Measurements from ENCODE around the gene ANKFN1. TPM values are rescaled to one million over a fixed set of nuclear protein-coding genes. Genes with fewer than 3 reads are reported as not detected.
A peak's percentile ranks its signal among the peaks of the same experiment; 100 is the strongest.

ANKFN1 gene
- total RNA-seq, 1 donor from 2014 or later = 5.5 TPM

DNA sequence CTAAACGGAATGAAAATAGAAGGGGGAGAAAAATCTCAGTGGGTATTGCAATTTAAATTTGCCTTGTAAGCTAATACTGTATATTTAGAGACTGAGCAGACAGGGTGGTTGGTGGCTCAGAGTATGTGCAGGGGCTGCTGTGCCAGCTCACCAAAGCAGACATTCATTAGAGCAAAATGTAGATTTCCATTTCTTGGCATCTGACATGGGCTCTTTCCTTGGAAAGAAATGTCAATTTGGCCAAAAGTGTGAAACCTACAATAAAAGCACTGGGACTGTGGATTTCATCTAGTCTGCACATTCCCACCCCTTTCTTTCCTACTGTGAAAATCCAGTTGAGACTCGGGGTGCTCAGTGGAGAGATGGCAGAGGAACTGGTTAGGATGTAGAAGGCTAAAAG lies 295.1 kb downstream of the ANKFN1 start:
- DNase-seq = no peak

DNA sequence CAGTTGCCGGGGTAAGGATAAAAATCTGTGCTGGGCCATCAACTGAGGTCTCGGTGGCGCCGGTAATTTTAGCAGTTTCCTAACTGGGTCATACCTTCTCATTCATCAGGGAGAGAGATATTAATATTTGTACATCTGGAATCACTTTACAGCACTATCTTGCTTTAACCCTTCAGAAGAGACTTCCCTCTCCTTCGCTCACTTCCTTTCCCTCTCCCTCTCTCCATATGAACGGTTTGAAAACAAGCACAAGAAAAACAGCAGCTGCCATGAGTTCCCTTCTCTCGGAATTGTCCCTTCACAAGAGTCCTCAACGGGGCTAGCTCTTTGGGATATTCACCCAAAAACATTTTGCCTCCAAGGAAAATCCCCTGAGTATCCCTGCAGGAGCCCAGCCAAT lies 295.9 kb downstream of the ANKFN1 start:
- no peak for DNase-seq

DNA sequence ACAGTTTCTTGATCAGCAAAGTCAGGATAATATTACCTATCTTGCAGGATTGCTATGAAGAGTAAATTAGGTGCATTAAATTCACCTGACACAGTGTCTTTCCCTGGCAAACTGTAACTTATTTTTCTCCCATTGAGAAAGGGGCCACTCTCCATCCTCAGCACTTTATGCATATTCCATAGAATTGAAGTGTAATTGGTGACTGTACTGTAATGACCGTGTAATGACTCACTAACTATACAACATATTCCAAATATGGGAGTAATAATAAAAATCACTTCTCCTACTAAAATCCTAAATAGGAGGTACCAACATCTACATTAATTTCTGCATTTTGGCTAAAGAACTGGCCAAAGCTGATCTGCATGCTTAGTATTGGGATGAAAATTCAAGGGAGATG lies 298.4 kb downstream of the ANKFN1 start:
- DNase-seq = no peak

DNA sequence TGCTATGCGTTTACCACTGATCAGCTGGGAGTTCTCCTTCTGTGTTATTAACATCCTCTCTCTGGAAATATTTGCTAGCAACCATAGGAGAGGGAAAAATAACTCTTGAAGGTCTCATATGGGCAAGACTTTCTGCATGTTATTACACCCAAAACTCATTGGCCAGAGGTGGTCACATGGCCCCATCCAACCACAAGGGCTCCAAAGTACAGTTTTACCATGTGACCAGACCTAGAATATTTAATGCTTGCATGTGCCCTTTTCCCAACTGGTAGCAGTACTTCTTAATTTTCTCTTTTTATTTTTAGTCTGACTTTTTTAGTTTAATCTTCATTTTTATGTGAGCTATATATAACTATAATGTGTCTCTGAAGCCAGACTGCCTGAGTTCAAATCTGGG lies 299.2 kb downstream of the ANKFN1 start:
- DNase-seq = no peak

DNA sequence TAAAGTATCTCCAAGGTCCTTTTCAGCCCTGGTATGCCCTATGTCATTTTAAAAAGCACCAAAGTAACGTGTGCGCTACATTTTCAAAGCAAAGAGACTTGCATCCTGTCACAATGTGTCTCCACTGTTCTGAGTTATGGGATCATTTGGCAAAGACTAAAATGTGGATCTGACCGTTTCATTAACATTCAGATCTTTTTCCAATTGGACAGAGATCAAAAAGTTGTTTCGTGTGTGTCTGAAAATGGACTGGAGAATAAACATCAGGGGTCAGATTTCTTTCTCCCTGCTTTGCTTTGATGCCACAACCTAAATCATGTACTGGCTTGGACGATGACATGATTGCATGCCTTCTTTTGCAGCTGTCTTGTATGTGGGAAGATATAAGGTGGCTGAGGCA lies 304.2 kb downstream of the ANKFN1 start:
- DNase-seq = no peak

DNA sequence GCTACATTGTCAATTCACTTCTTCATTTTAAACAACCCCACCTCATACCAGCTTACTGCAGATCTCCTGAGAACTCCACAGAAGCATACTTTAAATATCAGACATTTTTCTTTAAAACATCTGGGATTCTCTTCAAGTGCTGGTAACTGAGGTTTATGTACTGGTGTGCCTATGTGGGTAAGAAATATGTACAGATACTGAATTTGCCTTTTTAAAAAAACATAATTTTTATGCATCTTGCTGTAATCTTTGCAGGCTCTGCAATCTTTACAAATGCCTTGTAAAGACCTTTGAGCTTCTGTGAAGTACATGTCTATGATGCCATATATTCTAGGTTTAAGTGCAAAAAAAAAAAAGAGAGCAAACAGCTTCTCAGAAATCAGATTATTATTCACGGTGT lies 312.6 kb downstream of the ANKFN1 start:
- DNase-seq = no peak

DNA sequence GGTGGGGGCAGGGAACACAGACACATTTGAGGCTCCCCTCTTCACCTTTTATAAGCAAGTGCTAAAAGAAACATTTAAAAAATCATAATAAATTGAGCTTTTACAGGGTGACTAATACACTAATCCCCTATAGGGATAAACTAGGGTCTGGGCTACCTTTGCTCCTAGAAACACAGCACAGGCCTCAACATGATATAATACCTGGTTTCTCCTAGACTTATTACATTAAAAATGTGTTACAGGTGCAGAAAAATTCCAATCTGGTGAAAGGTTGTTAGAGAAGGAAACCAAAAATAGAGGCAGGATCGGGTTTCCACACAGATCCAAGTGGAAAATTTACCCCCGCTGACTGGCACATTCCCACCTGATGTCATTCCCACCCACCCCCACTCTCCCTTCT lies 315.6 kb downstream of the ANKFN1 start:
- no peak for DNase-seq

DNA sequence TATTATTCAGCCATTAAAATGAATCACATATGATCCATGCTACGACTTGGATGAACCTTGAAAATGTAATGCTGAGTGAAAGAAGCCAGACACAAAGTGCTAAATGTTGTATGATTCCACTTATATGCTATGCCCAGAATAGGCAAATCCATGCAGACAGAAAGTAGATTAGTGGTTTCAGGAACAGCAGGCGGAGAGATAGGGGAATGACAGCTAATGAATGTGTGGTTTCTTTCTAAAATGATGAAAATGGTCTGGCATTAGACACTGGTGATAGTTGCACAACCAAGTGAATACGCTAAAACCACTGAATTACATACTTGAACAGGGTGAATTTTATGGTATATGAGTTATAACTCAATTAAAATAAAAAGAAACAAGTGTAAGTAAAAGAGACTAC lies 318.4 kb downstream of the ANKFN1 start:
- DNase-seq = no peak

DNA sequence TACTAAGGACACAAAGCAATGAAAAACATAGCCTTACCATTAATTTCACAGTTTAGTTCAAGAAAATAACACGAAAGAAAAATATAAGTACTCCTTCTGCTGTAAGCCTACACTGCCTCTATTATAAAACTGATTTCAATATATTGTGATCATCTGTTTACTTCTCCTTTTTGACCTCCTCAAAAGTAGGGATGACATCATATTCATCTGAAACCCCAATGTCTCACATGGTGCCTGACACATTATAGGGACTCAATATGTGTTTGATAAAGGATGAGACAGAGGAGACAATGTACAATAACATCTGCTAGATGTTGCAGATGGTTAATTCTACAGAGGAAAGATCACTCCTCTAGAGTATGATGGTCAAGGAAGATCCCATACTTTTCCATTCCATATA lies 321.8 kb downstream of the ANKFN1 start:
- no peak for DNase-seq

DNA sequence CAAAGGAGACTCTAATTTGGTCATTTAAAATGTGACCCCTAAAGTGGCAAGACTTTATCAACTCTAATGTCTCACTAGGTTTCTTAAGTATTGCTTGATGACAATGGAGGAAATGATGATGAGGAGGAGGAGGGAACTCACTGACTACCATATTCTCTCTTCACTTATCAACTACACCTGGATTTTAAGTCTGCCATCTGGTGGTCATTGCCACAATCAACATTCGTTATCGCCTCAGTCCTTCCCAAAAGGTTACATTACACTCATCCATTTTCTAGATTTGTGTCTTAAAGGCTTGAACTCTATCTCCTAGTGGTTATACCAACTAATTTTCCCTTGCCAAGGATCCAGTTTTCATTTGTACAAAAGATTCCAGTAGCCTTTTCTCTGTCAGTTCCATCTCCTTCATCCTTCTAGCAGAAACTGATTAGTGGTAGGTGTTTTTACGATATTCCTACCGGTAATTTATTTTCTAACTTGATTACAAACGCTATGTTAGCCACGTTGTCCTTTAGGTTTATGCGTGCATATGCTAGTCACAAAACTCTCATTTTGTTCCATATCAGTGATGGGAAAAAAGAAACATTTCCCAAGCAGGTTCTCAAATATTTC lies 325.7 kb downstream of the ANKFN1 start:
- no peak for DNase-seq

DNA sequence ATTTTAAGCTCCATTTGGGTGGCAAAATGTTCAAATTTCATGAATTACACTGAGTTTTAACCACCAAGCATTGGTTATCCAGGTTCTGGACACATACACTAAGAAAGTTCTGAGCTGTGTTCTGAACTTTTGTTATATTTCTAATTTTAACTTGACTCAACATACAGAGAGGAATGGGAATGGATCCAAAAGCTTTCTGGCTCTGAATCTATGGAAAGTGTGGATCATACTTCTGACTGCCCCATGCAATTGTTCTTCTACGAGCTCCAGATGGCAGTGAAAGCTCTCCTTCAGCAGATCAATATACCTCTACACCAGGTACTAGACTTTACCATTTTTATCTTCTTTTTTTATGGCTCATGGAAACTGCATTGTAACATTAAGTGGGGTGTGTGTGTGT lies 327.2 kb downstream of the ANKFN1 start:
- peak; percentile 65 for DNase-seq

DNA sequence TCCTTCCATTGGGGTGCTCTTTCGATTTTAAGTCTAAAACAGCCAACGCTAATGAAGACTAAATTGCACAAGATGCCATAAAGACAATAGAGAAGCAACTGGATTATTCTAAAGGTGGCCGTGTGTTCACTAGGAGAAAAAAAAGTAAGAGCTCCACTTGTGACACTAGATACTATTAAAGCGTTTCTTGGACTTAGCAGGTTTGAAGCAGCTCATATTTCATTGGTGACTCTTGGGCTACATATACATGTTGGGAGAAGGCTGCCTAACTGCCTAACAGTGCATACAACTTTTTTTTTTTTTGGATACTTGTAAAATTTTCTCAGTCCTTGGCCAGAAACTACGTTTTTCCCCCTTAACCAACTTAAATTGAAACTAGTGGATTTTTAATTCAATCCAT lies 328.4 kb downstream of the ANKFN1 start:
- DNase-seq = no peak

DNA sequence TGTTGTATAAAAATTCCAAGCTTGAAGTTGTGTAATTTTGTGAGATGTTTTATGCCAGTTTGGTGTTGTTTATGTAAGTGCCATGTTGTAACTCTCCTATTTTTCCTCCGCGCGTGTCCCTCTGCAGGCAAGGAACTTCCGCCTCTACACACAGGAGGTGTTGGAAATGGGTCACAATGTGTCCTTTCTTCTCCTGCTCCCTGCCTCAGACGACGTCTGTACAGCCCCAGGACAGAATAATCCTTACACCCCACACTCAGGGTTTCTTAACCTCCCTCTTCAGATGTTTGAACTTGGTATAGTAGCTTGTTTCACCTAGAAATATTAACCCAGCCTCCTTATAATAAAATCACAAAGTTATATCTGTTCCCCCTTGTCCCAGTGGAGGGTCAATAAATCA lies 329.0 kb downstream of the ANKFN1 start:
- no peak for DNase-seq

DNA sequence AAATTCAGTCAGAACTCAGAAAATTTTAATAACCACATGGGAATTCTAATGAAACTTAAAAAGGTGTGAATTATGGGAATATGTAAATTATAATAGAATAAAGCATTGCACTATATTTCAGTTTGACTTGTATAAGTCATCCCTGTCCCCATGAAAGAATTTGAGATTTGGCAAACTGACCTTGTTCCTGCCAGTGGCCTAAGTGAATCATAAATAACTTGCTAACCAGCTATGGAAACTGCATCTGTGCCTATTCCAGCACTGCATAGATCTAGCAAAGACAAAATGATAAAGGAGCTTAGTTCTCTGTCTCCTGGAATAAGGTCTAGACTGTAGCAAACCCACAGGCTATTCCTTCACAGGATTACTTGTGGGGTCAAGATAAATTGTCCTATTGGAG lies 333.5 kb downstream of the ANKFN1 start:
- no peak for DNase-seq

DNA sequence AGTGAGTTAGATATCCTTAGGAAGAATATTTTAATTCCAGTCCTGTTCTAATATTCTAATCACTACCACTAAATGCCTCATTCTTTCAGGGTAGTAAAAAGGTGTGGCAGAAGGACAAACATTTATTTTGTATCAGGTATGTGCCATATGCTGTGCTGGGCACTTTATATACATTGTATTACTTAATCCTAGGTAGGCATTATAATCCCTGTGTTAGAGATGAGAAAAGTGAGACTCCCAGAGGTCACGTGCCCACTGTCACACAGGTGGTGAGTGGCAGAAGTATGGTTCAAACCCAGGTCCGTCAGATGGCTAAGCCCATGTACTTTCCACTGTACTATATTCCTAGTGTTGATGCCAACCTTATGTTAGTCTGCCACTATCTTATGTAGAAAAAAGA lies 335.5 kb downstream of the ANKFN1 start:
- DNase-seq = no peak

DNA sequence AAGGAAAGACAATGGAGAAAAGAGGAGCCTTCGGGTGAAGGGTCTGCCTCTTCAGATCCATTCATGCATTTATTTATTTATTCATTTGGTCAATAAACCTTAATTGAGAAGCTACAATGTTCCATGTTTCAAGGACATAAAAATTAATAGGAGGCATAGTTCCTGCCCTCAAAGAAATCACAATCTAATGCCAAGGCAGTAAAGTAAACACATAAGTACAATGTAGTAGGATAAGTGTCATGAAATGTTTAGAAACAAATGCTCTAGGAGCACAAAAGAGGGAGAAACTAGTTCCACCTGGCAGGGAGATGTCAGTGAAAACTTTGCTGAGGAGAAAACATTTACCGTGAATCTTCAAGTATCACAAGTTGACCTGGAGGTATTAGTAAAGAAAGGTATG lies 336.7 kb downstream of the ANKFN1 start:
- no peak for DNase-seq

DNA sequence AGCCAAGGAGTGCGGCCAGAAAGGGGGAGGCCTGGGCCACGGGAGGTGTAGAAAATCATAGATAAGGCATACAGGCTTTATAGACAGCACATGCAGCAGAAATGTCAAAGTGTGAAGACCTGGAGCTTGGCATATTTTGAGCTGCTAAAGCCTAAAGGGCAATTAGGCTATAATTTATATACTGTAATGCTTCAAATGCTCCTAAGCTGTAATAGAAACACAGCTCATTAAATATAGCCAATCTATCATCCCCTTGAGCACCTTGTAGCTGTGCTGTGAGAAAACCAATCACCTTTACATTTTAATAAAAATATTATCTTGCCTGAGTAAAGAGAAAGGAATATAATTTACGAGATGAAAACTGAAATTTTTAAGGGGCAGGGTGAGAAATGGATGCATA lies 342.3 kb downstream of the ANKFN1 start:
- no peak for DNase-seq

DNA sequence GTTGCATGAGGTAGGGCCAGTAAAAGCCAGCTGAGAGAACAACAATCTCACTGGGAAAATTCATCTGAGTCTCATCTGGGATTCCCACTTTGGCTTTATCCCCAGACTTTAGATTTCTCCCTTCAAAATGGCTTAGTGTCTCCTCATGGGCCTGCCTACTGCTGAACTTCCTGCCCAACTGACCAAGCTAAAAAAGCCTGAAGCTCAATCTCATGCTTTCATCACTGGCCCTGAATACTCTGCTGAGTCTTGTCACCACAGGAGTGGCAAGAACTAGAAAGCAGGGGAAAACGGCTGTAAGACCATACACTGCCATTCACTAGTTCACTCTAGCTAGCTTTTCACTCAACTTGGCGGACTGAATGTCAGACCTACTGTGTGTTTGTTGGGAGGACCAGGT lies 343.9 kb downstream of the ANKFN1 start:
- DNase-seq = no peak

DNA sequence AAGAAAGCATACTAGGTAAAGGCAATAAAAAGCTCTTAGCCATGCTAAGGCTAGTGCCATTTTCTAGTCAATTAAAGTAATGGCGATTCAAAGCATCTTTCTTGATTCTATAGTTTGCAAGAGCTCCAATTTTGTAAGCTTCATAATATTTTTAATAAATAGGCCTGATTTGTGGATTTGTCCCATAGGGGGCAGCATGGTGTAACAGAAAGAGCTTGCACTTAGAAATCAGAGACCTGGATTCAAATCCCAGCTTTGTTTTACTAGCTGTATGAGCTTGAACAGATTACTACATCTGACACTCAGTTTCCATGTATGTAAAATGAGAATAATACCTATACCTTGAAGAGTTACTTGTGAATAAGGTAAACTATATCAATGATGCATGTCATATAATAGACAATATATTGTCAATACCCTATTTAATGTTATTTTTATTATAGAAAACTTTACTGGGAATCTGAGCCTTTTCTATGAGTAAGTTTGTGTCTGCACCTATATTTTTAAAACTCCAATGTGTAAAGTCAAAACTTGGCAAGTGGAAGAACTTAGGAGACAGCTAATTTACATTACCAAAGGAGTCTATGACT lies 346.6 kb downstream of the ANKFN1 start:
- no peak for DNase-seq

DNA sequence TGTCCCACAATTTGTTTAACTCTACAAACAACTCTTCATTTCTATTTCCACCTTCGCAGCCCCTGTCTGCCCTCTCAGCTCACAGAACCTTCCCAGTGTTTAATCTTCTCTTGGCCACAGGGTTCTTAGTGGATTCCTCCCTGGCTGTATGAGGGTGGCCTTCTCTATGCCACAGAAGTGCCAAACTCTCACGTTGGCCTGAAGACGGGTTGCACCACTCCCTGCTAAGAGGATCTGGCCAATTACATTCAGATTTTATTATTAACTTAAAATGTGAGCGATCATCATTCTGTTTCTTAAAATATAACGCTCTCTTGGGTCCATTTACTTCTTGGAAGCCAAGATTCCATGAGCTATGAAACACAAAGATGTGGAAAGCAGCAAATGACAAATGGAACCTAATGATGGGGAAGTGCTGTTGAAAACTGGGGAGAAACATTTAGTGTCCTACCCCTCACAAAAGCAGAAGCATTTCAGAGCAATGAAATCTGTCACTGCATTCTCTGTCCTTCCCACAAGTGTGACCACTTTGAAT lies 348.9 kb downstream of the ANKFN1 start:
- DNase-seq = peak; percentile 8

DNA sequence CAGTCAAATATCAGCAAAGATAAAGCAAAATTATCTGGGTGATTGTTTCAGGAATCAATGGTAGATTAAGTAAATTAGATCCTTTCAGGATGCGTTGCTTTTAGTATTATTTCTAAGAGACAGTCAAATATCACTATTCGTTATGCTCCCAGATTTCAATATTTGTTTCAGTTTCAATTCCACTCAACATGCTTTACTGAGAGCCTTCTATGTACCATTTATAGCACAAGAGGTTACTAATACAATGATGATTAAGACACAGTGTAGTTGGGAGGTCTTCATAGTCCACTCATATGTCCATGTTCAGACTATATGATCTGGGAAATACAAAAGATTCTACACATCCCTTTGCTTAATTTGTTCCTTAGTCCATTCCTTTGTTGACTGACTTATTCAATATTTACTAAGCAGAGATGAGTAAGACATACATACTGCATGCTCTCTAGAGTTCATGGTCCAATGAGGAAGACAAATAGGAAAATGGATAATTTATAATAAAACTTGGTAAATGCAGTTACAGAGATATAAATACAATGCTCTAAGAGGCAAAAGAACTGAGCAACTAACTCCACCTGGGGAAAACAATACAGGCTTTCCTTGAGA lies 352.0 kb downstream of the ANKFN1 start:
- no peak for DNase-seq

DNA sequence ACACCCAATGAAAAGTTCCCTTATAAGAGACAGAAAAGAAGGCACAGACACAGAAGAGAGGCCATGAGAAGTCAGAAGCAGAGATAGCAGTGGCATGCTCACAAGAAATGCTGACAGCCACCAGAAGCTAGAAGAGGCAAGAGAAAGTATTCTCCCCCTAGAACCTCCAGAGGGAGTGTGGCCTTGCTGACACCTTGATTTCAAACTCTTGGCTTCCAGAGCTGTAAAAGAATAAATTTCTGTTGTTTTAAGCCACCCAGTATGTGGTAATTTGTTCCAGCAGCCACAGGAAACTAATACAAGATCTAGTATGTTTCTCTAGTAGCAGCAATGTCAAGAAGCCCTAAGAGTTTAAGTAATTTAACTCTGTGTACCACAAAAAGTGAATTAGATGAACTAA lies 353.1 kb downstream of the ANKFN1 start:
- no peak for DNase-seq

DNA sequence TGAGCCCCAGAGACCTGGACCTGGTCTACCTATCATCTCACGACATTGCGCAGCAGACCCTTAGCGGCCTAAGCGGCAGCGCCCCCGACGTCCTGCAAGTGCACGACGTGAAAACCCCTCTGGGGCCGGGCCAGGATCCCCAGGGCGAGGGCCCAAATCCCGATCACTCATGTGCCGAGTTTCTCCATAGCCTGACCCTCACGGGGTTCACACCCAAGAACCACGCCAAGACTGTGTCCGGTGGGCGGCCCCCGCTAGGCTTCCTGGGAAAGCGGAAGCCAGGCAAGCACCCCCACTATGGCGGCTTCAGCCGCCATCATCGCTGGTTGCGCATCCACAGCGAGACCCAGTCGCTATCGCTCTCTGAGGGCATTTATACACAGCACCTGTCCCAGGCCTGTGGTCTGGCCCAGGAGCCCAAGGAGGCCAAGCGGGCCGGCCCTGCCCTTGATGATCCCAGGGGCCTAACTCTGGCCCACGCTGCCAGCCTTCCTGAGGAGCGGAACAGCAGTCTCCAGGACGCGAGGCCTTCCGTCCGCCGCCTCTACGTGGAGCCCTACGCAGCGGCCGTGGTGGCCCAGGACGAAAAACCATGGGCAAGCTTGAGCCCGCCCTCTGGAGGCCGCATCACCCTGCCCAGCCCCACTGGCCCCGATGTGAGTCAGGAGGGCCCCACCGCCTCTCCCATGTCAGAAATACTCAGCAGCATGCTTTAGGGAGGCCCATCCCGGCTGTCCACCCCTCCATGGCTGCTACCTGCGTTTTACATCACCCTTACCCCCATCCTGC lies 357.5 kb downstream of the ANKFN1 start:
- DNase-seq = no peak

Data from skin of body (tissue), 2 donors.